ENCODE measurements around the gene SLC35B2. TPM values are rescaled to one million over a fixed set of nuclear protein-coding genes. Genes with fewer than 3 reads are reported as not detected.

SLC35B2 gene
- total and polyA plus RNA-seq, 9 of the 15 experiments (the other 6 are each of a cell fraction or from before 2014, with no cell fraction given) = 14.5 to 59.1 (median 47.1) TPM

DNA sequence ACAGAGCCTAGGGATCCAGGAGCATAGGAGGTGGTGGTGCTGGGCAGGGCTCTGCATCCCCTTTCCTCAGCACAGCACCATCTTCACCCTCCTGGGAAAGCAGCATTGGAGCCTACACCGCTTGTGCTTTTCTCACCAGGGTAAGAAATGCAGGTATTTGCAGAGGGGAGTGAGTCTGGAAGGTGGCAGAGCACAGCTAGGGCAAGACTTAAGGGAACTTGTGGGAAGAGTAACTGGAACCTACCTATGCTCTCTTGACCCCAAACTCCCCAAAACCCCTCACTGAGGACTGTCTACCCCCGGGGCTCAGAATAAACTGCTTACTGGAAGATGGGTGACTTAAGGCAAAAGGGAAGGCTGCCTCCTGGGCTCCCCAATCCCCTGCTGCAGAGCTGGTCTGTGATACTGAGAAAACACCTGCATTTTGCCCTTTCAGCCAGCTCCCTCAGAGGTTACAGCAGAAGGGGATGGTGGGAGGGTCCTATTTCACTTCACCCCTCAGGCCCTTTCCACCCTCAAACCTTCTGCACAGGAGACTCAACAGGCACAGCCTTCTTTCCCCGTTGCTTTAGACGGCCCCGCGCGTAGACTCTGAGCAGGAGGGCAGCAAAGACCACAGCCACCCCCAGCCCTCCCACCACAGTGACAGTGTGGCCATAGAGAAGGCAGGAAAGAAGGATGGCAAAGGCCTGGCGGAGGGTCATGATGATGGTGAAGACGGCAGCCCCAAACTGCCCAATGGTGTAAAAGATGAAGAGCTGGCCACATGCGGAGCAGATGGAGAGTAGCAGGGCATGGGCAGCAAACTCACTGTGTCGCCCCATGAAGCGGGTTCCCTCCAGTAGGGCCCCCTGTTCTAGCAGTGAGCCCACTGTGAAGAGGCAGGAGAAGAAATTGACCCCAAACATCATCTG, 2.9 kb downstream of the SLC35B2 start (continued):
- TF ChIP-seq, protein P1, sequence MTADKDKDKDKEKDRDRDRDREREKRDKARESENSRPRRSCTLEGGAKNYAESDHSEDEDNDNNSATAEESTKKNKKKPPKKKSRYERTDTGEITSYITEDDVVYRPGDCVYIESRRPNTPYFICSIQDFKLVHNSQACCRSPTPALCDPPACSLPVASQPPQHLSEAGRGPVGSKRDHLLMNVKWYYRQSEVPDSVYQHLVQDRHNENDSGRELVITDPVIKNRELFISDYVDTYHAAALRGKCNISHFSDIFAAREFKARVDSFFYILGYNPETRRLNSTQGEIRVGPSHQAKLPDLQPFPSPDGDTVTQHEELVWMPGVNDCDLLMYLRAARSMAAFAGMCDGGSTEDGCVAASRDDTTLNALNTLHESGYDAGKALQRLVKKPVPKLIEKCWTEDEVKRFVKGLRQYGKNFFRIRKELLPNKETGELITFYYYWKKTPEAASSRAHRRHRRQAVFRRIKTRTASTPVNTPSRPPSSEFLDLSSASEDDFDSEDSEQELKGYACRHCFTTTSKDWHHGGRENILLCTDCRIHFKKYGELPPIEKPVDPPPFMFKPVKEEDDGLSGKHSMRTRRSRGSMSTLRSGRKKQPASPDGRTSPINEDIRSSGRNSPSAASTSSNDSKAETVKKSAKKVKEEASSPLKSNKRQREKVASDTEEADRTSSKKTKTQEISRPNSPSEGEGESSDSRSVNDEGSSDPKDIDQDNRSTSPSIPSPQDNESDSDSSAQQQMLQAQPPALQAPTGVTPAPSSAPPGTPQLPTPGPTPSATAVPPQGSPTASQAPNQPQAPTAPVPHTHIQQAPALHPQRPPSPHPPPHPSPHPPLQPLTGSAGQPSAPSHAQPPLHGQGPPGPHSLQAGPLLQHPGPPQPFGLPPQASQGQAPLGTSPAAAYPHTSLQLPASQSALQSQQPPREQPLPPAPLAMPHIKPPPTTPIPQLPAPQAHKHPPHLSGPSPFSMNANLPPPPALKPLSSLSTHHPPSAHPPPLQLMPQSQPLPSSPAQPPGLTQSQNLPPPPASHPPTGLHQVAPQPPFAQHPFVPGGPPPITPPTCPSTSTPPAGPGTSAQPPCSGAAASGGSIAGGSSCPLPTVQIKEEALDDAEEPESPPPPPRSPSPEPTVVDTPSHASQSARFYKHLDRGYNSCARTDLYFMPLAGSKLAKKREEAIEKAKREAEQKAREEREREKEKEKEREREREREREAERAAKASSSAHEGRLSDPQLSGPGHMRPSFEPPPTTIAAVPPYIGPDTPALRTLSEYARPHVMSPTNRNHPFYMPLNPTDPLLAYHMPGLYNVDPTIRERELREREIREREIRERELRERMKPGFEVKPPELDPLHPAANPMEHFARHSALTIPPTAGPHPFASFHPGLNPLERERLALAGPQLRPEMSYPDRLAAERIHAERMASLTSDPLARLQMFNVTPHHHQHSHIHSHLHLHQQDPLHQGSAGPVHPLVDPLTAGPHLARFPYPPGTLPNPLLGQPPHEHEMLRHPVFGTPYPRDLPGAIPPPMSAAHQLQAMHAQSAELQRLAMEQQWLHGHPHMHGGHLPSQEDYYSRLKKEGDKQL (CRISPR knock-in tag; IDR thresholded peaks at IDR 0.05; ENCODE audit: borderline replicate concordance) = no peak
- TF ChIP-seq, protein P2, sequence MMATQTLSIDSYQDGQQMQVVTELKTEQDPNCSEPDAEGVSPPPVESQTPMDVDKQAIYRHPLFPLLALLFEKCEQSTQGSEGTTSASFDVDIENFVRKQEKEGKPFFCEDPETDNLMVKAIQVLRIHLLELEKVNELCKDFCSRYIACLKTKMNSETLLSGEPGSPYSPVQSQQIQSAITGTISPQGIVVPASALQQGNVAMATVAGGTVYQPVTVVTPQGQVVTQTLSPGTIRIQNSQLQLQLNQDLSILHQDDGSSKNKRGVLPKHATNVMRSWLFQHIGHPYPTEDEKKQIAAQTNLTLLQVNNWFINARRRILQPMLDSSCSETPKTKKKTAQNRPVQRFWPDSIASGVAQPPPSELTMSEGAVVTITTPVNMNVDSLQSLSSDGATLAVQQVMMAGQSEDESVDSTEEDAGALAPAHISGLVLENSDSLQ (IDR thresholded peaks at IDR 0.05) = no peak
- TF ChIP-seq, protein P3, sequence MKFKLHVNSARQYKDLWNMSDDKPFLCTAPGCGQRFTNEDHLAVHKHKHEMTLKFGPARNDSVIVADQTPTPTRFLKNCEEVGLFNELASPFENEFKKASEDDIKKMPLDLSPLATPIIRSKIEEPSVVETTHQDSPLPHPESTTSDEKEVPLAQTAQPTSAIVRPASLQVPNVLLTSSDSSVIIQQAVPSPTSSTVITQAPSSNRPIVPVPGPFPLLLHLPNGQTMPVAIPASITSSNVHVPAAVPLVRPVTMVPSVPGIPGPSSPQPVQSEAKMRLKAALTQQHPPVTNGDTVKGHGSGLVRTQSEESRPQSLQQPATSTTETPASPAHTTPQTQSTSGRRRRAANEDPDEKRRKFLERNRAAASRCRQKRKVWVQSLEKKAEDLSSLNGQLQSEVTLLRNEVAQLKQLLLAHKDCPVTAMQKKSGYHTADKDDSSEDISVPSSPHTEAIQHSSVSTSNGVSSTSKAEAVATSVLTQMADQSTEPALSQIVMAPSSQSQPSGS (CRISPR knock-in tag; IDR thresholded peaks at IDR 0.05) = peak; percentile 35; the same call in 1 of the 2 replicates
- TF ChIP-seq, protein P4, sequence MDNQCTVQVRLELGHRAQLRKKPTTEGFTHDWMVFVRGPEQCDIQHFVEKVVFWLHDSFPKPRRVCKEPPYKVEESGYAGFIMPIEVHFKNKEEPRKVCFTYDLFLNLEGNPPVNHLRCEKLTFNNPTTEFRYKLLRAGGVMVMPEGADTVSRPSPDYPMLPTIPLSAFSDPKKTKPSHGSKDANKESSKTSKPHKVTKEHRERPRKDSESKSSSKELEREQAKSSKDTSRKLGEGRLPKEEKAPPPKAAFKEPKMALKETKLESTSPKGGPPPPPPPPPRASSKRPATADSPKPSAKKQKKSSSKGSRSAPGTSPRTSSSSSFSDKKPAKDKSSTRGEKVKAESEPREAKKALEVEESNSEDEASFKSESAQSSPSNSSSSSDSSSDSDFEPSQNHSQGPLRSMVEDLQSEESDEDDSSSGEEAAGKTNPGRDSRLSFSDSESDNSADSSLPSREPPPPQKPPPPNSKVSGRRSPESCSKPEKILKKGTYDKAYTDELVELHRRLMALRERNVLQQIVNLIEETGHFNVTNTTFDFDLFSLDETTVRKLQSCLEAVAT (IDR thresholded peaks at IDR 0.05) = 0 out of 4 replicates have a peak, but pooled peaks of 1 of the 2 experiments have one; percentile 27
- TF ChIP-seq ELF1 (tag; IDR thresholded peaks at IDR 0.05) = no peak
- TF ChIP-seq ZNF274 (IDR thresholded peaks at IDR 0.05; ENCODE audit: borderline replicate concordance, low read depth, low read length) = no peak
- no peak for TF ChIP-seq PHF8 (IDR thresholded peaks at IDR 0.05; ENCODE audit: borderline replicate concordance, low read length)
- TF ChIP-seq HDAC8 (tag; IDR thresholded peaks at IDR 0.05) = no peak
- TF ChIP-seq XRCC4 (IDR thresholded peaks at IDR 0.05; ENCODE audit: extremely low read depth, insufficient read depth, insufficient read length) = no peak
- peak; percentile 82 for TF ChIP-seq RBFOX2 (IDR thresholded peaks at IDR 0.05; ENCODE audit: low read depth, low read length)
- no peak for TF ChIP-seq FOXP1 (CRISPR knock-in tag; IDR thresholded peaks at IDR 0.05)
- no peak for TF ChIP-seq RFX5 (IDR thresholded peaks at IDR 0.05; ENCODE audit: low read depth, low read length)
- TF ChIP-seq ZNF584 (CRISPR knock-in tag; IDR thresholded peaks at IDR 0.05; ENCODE audit: low read depth) = no peak
- TF ChIP-seq GABPB2 (CRISPR knock-in tag; conservative IDR thresholded peaks at IDR 0.05) = no peak; the same call in 1 of the 2 replicates
- TF ChIP-seq, protein P5, sequence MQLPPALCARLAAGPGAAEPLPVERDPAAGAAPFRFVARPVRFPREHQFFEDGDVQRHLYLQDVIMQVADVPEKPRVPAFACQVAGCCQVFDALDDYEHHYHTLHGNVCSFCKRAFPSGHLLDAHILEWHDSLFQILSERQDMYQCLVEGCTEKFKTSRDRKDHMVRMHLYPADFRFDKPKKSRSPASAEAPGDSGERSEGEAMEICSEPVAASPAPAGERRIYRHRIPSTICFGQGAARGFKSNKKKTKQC (CRISPR knock-in tag; IDR thresholded peaks at IDR 0.05) = no peak
- TF ChIP-seq MED1 (CRISPR knock-in tag; IDR thresholded peaks at IDR 0.05; ENCODE audit: borderline replicate concordance) = no peak

Measured in K562 (cell line).